Epithelial cell of esophagus (primary cell): ENCODE measurements around the gene LPP.

Experiments
- DNase-seq: peaks from one replicate; pipeline ENCODE4 v3.0.0; 2010; ENCODE audit warnings: low read depth
- H3K4me3 ChIP-seq: 2 replicates; pipeline ENCODE4 v1.5.1; 2011; ENCODE audit warnings: mild to moderate bottlenecking, low read length, control low read depth
- CTCF ChIP-seq: IDR thresholded peaks from 2 replicates; pipeline ENCODE4 v1.5.1; 2011; ENCODE audit warnings: low read depth, mild to moderate bottlenecking, low read length, control low read depth, inconsistent platforms; ENCODE audit not compliant: insufficient read depth; ENCODE audit errors: missing control alignments

Gene LPP

GRCh38 chr3:188392076-188392475 lies 238.1 kb downstream of the LPP start:
- H3K4me3 ChIP-seq: no peak overlapping the region
- TF ChIP-seq CTCF: no peak
- no peak for DNase-seq

- DNase-seq: no peak
- no peak overlapping the region for H3K4me3 ChIP-seq
- no peak for TF ChIP-seq CTCF
These were observed 240.7 kb downstream of the LPP start for GRCh38 chr3:188394623-188395022.

GRCh38 chr3:188396251-188396650 lies 242.3 kb downstream of the LPP start:
- no peak overlapping the region for H3K4me3 ChIP-seq
- no peak for TF ChIP-seq CTCF
- peak; percentile 77 for DNase-seq

GRCh38 chr3:188396900-188397299 lies 242.9 kb downstream of the LPP start:
- no peak for DNase-seq
- no peak overlapping the region for H3K4me3 ChIP-seq
- no peak for TF ChIP-seq CTCF

GRCh38 chr3:188397766-188398705 lies 244.1 kb downstream of the LPP start:
- DNase-seq: no peak
- no peak overlapping the region for H3K4me3 ChIP-seq
- no peak for TF ChIP-seq CTCF

GRCh38 chr3:188400494-188401243 lies 246.7 kb downstream of the LPP start:
- H3K4me3 ChIP-seq: no peak overlapping the region
- DNase-seq: no peak
- no peak for TF ChIP-seq CTCF
